Skeletal muscle tissue (tissue), 4 donors: ENCODE results near the gene NDST3. TPM values are rescaled to one million over a fixed set of nuclear protein-coding genes. Genes with fewer than 3 reads are reported as not detected.
A peak's percentile ranks its signal among the peaks of the same experiment; 100 is the strongest.

Experiments used
- H3K27ac ChIP-seq: one replicate; pipeline ENCODE4 v1.7.0; 2013; ENCODE audit warnings: mild to moderate bottlenecking, low read depth, low read length, inconsistent platforms
- H3K27me3 ChIP-seq, 3 donors: one replicate each; pipeline ENCODE4 v1.7.0; 2013; ENCODE audit warnings: low read length in 3 of 3; ENCODE audit not compliant: control insufficient read depth in 3 of 3, insufficient read depth in 3 of 3
- H3K36me3 ChIP-seq, 3 donors: one replicate each; pipeline ENCODE4 v1.7.0; 2013; ENCODE audit warnings: low read length in 3 of 3; ENCODE audit not compliant: control insufficient read depth in 3 of 3, insufficient read depth in 3 of 3
- H3K4me1 ChIP-seq, 3 donors: one replicate each; pipeline ENCODE4 v1.7.0; 2013; ENCODE audit warnings: low read length in 3 of 3, mild to moderate bottlenecking in 3 of 3; ENCODE audit not compliant: control insufficient read depth in 3 of 3, insufficient read depth in 3 of 3
- H3K4me3 ChIP-seq, 3 donors: one replicate each; pipeline ENCODE4 v1.7.0; 2013; ENCODE audit warnings: low read length in 3 of 3
- H3K9ac ChIP-seq, 3 donors: one replicate each; pipeline ENCODE4 v1.7.0; 2013; ENCODE audit warnings: low read length in 3 of 3, mild to moderate bottlenecking in 3 of 3, moderate library complexity in 2 of 3, low read depth in 1 of 3
- H3K9me3 ChIP-seq, 3 donors: one replicate each; pipeline ENCODE4 v1.7.0; 2013; ENCODE audit warnings: low read length in 3 of 3; ENCODE audit not compliant: control insufficient read depth in 3 of 3
- total RNA-seq: library from RNA; depleted of rRNA; stranded (reverse); fragments of >200 nt; gene quantifications from one replicate; pipeline ENCODE4 v1.2.3, GENCODE V29; 2014
- donor health status: Osteomylitis.

NDST3 gene
- total RNA-seq, 1 donor from 2014 or later: under 0.01 TPM

- Histone ChIP-seq H3K9me3 (no peaks in the 10 kb centered on the region), H3K27ac (no peak overlapping the region), H3K9ac (no peak overlapping the region), H3K27me3 (peaks cover 14 to 21% (median 20%) of the 10 kb centered on the region in 3 donors), H3K36me3 (no peaks in the 10 kb centered on the region), H3K4me3 (no peak overlapping the region), H3K4me1 (peaks cover 0 to 2% (median 2%) of the 10 kb centered on the region in 3 donors)
Measured at GRCh38 chr4:118029224-118029623, 5.1 kb upstream of the NDST3 start.

GRCh38 chr4:118032691-118033090, 1.6 kb upstream of the NDST3 start:
- no peaks in the 10 kb centered on the region for H3K9me3 ChIP-seq
- peaks cover 19 to 27% (median 24%) of the 10 kb centered on the region in 3 donors for H3K27me3 ChIP-seq
- no peaks in the 10 kb centered on the region for H3K36me3 ChIP-seq
- H3K4me3 ChIP-seq: no peak overlapping the region
- no peak overlapping the region for H3K9ac ChIP-seq
- no peak overlapping the region for H3K27ac ChIP-seq
- H3K4me1 ChIP-seq: peaks cover 0 to 4% (median 2%) of the 10 kb centered on the region in 3 donors

GRCh38 chr4:118033148-118034052, 886 bp upstream of the NDST3 start:
- peaks cover 0 to 4% (median 2%) of the 10 kb centered on the region in 3 donors for H3K4me1 ChIP-seq
- H3K9me3 ChIP-seq: no peaks in the 10 kb centered on the region
- H3K4me3 ChIP-seq: peak overlapping the region in 2 of 3 donors; percentile 14 to 29
- no peak overlapping the region for H3K27ac ChIP-seq
- H3K36me3 ChIP-seq: no peaks in the 10 kb centered on the region
- H3K27me3 ChIP-seq: peaks cover 19 to 27% (median 24%) of the 10 kb centered on the region in 3 donors
- no peak overlapping the region for H3K9ac ChIP-seq

GRCh38 chr4:118035309-118035708, 1.0 kb downstream of the NDST3 start:
- Histone ChIP-seq H3K9ac (no peak overlapping the region), H3K4me1 (peaks cover 0 to 4% (median 2%) of the 10 kb centered on the region in 3 donors), H3K27me3 (peaks cover 19 to 27% (median 24%) of the 10 kb centered on the region in 3 donors), H3K27ac (no peak overlapping the region), H3K4me3 (no peak overlapping the region), H3K9me3 (no peaks in the 10 kb centered on the region), H3K36me3 (no peaks in the 10 kb centered on the region)

GRCh38 chr4:118036336-118036735, 2.0 kb downstream of the NDST3 start:
- no peak overlapping the region for H3K4me3 ChIP-seq
- peaks cover 19 to 27% (median 21%) of the 10 kb centered on the region in 3 donors for H3K27me3 ChIP-seq
- H3K4me1 ChIP-seq: peaks cover 0 to 4% (median 2%) of the 10 kb centered on the region in 3 donors
- H3K36me3 ChIP-seq: no peaks in the 10 kb centered on the region
- no peaks in the 10 kb centered on the region for H3K9me3 ChIP-seq
- no peak overlapping the region for H3K9ac ChIP-seq
- no peak overlapping the region for H3K27ac ChIP-seq

GRCh38 chr4:118037955-118038354, 3.7 kb downstream of the NDST3 start:
- peaks cover 10 to 16% (median 16%) of the 10 kb centered on the region in 3 donors for H3K27me3 ChIP-seq
- no peaks in the 10 kb centered on the region for H3K36me3 ChIP-seq

GRCh38 chr4:118046323-118046722, 12.0 kb downstream of the NDST3 start:
- Histone ChIP-seq H3K27me3 (no peaks in the 10 kb centered on the region), H3K36me3 (no peaks in the 10 kb centered on the region), H3K9ac (no peak overlapping the region), H3K4me1 (no peaks in the 10 kb centered on the region), H3K9me3 (peaks cover 0 to 3% (median 0%) of the 10 kb centered on the region in 3 donors), H3K27ac (no peak overlapping the region), H3K4me3 (no peak overlapping the region)

More at GRCh38 chr4:118037955-118038354, 3.7 kb downstream of the NDST3 start:
- H3K9me3 ChIP-seq: no peaks in the 10 kb centered on the region
- H3K4me3 ChIP-seq: no peak overlapping the region
- no peak overlapping the region for H3K9ac ChIP-seq
- H3K4me1 ChIP-seq: peaks cover 0 to 4% (median 2%) of the 10 kb centered on the region in 3 donors
- H3K27ac ChIP-seq: no peak overlapping the region

- Histone ChIP-seq H3K4me3 (no peak overlapping the region), H3K27me3 (no peaks in the 10 kb centered on the region), H3K36me3 (no peaks in the 10 kb centered on the region), H3K27ac (no peak overlapping the region), H3K9ac (no peak overlapping the region), H3K9me3 (peaks cover 0 to 3% (median 0%) of the 10 kb centered on the region in 3 donors), H3K4me1 (no peaks in the 10 kb centered on the region)
Measured at GRCh38 chr4:118047043-118047442, 12.8 kb downstream of the NDST3 start.

GRCh38 chr4:118058955-118059354, 24.7 kb downstream of the NDST3 start:
- Histone ChIP-seq H3K27ac (no peak overlapping the region), H3K9me3 (no peaks in the 10 kb centered on the region), H3K27me3 (no peaks in the 10 kb centered on the region), H3K4me1 (no peaks in the 10 kb centered on the region), H3K9ac (no peak overlapping the region), H3K36me3 (no peaks in the 10 kb centered on the region), H3K4me3 (no peak overlapping the region)

GRCh38 chr4:118059397-118059796, 25.1 kb downstream of the NDST3 start:
- Histone ChIP-seq H3K4me3 (no peak overlapping the region), H3K27ac (no peak overlapping the region), H3K27me3 (no peaks in the 10 kb centered on the region), H3K9ac (no peak overlapping the region), H3K9me3 (no peaks in the 10 kb centered on the region), H3K36me3 (no peaks in the 10 kb centered on the region), H3K4me1 (no peaks in the 10 kb centered on the region)
